GM19240 (cell line): ENCODE data around the gene CDKN3.
"Not testable (repeated sequence)": the region's sequence is repeated elsewhere in the genome, so short reads cannot be mapped to it uniquely, and the experiment has no call there.

Experiments used
- DNase-seq: peaks from one replicate; pipeline ENCODE4 v3.0.0; 2011; ENCODE audit warnings: low spot score; ENCODE audit not compliant: insufficient read length

CDKN3 gene

GRCh38 chr14:54370323-54371198 lies 26.2 kb upstream of the CDKN3 start:
- no peak for DNase-seq

GRCh38 chr14:54374117-54374884 lies 22.5 kb upstream of the CDKN3 start:
- DNase-seq = no peak

GRCh38 chr14:54377501-54377900 lies 19.3 kb upstream of the CDKN3 start:
- no peak for DNase-seq

DNA sequence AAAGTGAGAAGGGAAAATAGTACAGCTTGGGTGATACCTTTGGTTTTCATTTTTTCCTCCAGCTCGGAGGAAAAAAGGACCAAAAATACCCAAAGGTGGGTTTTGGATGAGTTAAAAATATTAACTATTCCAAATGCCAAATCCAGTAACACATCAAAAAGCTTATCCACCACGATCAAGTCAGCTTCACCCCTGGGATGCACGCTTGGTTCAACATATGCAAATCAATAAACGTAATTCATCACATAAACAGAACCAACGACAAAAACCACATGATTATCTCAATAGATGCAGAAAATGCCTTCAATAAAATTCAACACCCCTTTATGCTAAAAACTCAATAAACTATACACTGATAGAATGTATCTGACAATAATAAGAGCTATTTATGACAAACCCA lies 17.9 kb upstream of the CDKN3 start:
- not testable (repeated sequence) for DNase-seq

- not testable (repeated sequence) for DNase-seq
Measured at GRCh38 chr14:54380558-54380957, 16.2 kb upstream of the CDKN3 start.

DNA sequence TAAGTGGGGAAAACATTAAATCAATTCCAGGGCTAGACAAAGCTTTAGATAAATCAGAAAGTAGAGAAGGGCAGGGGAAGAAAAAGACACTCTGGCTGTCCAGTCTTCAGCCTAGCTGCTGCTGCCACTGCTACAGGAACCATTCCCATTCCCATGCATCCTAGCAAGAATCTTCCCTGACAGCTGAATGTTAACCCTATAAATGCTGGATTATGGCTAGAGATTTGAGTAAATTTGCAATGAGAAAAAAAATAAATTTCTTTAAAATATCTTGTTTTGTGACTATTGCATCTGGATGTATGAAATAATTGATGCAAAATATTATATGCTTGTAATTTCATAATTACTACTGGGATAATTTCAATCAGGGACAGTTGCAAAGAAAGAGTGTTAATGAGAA lies 15.0 kb upstream of the CDKN3 start:
- no peak for DNase-seq

GRCh38 chr14:54383835-54384234 lies 13.0 kb upstream of the CDKN3 start:
- no peak for DNase-seq

DNA sequence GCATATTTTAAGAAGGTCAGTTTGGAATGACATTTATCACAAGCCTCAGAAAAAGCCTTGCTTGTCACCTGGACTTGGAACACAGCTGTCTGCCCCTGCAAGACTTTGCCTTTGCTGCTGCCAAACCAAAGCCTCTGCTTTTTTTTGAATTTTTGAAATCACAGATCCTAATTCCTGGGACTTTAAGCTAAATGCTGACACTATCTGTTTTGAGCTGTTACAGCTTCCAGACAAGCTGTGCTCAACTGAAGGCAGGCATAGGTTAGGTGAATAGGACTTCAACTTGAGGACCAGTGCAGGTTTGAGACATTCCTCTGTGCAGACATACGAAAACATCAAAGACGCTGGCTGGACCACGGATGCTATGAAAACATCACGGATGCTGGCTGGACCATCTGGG lies 11.3 kb upstream of the CDKN3 start:
- no peak for DNase-seq

DNA sequence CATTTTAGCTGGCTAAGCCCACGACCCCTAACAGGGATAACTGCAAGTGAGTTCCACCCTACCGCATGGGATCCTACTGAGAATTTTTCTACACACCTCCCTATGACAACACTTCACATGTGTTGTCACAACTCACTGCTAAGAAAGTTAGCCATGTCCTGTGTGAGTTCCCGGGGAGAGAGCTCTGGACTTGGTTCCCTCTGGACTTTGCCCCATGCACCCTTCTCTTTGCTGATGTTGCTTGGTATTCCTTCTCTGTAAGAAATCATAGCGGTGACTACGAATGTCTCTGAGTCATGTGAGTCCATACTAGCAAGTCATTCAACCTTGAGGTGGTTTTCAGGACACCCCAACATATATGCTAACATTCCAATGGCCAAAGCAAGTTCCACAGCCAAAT lies 9.5 kb upstream of the CDKN3 start:
- DNase-seq = no peak

DNA sequence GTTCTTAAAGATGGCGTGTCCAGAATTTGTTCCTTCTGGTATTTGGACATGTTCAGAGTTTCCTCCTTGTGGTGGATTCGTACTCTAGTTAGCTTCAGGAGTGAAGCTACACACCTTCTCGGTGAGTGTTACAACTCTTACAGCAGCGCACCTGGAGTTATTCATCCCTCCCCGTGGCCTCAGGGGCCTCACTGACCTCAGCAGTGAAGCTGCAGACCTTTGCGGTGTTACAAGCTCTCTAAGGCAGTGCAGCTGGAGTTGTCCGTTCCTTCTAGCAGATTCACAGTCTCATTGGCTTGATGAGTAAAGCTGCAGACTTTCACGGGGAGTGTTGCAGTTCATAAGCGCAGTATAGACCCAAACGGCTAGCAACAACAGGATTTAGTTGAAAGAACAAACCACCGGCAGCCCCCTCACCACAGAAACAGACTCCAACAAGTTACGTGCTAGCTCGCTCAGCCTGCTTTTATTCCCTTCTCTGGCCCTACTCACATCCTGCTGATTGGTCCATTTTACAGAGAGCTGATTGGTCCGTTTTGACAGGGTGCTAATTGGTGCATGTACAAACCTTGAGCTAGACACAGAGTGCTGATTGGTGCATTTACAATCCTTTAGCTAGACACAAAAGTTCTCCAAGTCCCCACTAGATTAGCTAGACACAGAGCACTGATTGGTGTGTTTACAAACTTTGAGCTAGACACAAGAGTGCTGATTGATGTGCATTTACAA lies 4.5 kb upstream of the CDKN3 start:
- no peak for DNase-seq

DNA sequence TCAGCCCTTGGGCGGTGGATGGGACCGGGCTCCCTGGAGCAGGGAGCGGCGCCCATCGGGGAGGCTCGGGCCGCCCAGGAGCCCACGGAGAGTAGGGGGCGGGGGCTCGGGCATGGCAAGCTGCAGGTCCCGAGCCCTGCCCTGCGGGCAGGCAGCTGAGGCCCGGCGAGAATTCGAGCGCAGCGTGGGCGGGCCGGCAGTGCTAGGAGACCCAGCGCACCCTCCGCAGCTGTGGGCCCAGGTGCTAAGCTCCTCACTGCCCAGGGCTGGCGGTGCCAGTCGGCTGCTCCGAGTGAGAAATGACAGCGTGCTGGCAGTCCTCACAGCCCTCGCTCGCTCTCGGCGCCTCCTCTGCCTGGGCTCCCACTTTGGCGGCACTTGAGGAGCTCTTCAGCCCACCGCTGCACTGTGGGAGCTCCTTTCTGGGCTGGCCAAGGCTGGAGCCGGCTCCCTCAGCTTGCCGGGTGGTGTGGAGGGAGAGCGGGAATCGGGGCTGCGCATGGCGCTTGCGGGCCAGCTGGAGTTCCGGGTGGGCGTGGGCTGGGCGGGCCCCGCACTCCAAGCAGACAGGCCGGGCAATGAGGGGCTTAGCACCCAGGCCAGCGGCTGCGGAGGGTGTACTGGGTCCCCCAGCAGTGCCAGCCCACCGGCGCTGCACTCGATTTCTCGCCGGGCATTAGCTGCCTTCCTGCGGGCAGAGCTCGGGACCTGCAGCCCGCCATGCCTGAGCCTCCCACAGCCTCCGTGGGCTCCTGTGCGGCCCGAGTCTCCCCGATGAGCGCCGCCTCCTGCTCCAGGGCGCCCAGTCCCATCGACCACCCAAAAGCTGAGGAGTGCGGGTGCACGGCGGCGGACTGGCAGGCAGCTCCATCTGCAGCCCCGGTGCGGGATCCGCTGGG lies 3.6 kb upstream of the CDKN3 start:
- not testable (repeated sequence) for DNase-seq

GRCh38 chr14:54394596-54394995 lies 2.2 kb upstream of the CDKN3 start:
- no peak for DNase-seq

DNA sequence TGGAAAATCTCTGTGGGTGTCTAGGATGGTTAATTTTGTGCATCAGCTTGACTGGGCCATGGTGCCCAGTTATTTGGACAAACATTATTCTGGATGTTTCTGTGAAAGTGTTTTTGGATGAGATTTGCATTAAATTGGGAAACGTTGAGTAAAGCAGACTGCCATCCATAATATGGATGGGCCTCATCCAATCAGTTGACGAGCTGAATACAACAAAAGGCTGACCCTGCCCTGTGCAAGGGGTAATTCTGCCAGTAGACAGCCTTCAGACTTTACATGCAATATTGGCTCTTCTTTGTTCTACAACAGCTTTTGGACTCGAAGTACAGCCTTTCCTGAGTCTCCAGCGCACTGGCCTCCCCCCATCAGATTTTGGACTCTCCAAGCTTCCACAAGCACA lies 1.5 kb upstream of the CDKN3 start:
- DNase-seq = no peak

DNA sequence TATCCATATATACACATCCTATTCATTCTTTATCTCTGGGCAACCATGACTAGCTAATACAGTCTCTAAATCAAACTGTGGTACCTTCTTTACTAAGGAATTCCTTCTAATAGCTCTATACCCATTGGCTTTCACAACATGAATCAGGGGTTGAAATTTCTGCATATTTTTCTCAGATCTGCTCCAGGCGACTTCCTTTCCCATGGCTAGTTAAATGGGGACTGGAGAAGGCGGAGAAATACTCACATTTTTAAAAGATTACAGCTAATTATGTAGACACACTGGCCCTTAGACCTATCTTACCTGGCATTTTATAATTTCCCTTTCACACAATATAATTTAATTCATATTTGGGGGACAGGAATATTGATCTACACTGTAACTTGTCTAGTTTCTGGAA lies 1.1 kb upstream of the CDKN3 start:
- DNase-seq = no peak

GRCh38 chr14:54396183-54396492 lies 669 bp upstream of the CDKN3 start:
- no peak for DNase-seq

GRCh38 chr14:54399560-54399959 lies 2.8 kb downstream of the CDKN3 start:
- DNase-seq = no peak

DNA sequence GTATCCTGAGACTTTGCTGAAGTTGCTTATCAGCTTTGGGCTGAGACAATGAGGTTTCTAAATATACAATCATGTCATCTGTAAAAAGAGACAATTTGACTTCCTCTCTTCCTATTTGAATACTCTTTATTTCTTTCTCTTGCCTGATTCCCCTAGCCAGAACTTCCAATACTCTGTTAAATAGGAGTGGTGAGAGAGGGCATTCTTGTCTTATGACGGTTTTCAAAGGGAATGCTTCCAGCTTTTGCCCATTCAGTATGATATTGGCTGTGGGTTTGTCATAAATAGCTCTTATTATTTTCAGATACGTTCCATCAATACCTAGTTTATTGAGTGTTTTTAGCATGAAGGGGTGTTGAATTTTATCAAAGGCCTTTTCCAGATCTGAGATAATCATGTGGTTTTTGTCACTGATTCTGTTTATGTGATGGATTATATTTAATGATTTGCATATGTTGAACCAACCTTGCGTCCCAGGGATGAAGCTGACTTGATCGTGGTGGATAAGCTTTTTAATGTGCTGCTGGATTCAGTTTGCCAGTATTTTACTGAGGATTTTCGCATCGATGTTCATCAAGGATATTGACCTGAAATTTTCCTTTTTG lies 6.7 kb downstream of the CDKN3 start:
- not testable (repeated sequence) for DNase-seq

- DNase-seq = no peak
Measured at GRCh38 chr14:54410215-54410614, 13.4 kb downstream of the CDKN3 start.

DNA sequence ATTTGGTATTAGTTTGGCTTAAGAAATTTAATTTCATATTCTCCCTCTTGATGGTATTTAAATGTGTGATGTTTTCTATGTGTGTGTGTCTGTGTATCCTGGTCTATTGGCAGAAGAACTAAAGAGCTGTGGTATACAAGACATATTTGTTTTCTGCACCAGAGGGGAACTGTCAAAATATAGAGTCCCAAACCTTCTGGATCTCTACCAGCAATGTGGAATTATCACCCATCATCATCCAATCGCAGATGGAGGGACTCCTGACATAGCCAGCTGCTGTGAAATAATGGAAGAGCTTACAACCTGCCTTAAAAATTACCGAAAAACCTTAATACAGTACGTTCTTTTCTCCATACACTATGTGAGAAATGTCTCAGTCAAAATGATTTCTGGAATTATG lies 14.6 kb downstream of the CDKN3 start:
- DNase-seq = no peak

DNA sequence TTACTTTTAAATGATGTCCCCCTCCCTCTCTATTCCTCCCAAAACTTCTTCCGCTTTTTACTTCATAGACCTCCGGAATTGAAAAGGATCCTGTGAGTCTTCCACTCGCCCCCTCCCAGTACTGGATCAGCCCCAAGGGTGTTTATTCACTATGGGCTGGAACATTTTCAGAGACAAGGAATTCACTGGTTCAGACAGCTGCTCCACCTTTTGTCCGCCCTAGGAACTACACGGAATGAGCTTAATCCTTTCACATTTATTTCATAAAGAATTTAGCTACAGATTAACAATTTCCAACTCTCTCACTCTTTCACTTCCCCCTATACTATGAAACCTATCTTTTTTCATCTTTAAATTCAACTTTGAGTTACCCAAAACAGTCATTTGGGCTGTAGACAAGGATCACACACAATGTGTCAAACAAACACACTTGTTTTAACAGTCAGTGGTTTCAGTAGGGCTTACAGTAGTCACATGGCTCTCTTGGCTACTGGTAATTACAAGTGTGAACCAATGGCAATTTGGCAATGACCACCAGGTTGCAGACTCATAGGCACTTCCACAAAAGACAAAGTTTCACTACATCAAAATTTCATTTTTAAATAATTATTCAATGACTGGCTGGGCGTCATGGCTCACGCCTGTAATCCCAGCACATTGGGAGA lies 23.8 kb downstream of the CDKN3 start:
- no peak for DNase-seq
